Suppressor macrophage treated with lipopolysaccharide for 4 hours (primary cell): Measurements from ENCODE around the gene ZDHHC14.

Source experiments
- DNase-seq: peaks from one replicate; pipeline ENCODE4 v3.0.0-alpha.2; 2020

Gene ZDHHC14

GRCh38 chr6:157629220-157629619 lies 248.2 kb downstream of the ZDHHC14 start:
- peak; percentile 29 for DNase-seq

GRCh38 chr6:157630463-157631080 lies 249.6 kb downstream of the ZDHHC14 start:
- DNase-seq = no peak

GRCh38 chr6:157631412-157631811 lies 250.4 kb downstream of the ZDHHC14 start:
- no peak for DNase-seq

- no peak for DNase-seq
Measured at GRCh38 chr6:157631838-157632614, 251.0 kb downstream of the ZDHHC14 start.

GRCh38 chr6:157632821-157633220 lies 251.8 kb downstream of the ZDHHC14 start:
- no peak for DNase-seq

GRCh38 chr6:157634546-157634945 lies 253.6 kb downstream of the ZDHHC14 start:
- DNase-seq = no peak

- no peak for DNase-seq
Measured at GRCh38 chr6:157635388-157636244, 254.6 kb downstream of the ZDHHC14 start.

GRCh38 chr6:157637516-157637915 lies 256.5 kb downstream of the ZDHHC14 start:
- no peak for DNase-seq

GRCh38 chr6:157637941-157638662 lies 257.1 kb downstream of the ZDHHC14 start:
- DNase-seq = no peak

- DNase-seq = no peak
Measured at GRCh38 chr6:157638779-157639178, 257.8 kb downstream of the ZDHHC14 start.

- DNase-seq = no peak
Measured at GRCh38 chr6:157640746-157641451, 259.9 kb downstream of the ZDHHC14 start.

GRCh38 chr6:157641837-157642236 lies 260.8 kb downstream of the ZDHHC14 start:
- DNase-seq = no peak

- no peak for DNase-seq
Measured at GRCh38 chr6:157642736-157643135, 261.7 kb downstream of the ZDHHC14 start.

GRCh38 chr6:157644043-157644810 lies 263.2 kb downstream of the ZDHHC14 start:
- DNase-seq = peak; percentile 4

- DNase-seq = no peak
Measured at GRCh38 chr6:157645201-157645795, 264.3 kb downstream of the ZDHHC14 start.

- DNase-seq = peak; percentile 6
Measured at GRCh38 chr6:157646012-157646411, 265.0 kb downstream of the ZDHHC14 start.

- DNase-seq = peak; percentile 19
Measured at GRCh38 chr6:157647261-157647915, 266.4 kb downstream of the ZDHHC14 start.

- DNase-seq = no peak
Measured at GRCh38 chr6:157648561-157648960, 267.6 kb downstream of the ZDHHC14 start.

- DNase-seq = no peak
Measured at GRCh38 chr6:157649311-157650260, 268.6 kb downstream of the ZDHHC14 start.
